A375 (cell line): Measurements from ENCODE around the gene RBL1. TPM values are rescaled to one million over a fixed set of nuclear protein-coding genes. Genes with fewer than 3 reads are reported as not detected.

Experiments used
- small RNA-seq: library from RNA; depleted of rRNA; stranded (forward); fragments of <200 nt; gene quantifications from one replicate; pipeline ENCODE3, GENCODE V24; 2014
- total RNA-seq: library from RNA; depleted of rRNA; stranded (reverse); fragments of >200 nt; shearing (Covaris generic); gene quantifications from 2 replicates; pipeline ENCODE4 v1.2.3, GENCODE V29; 2014; rRNA removed

RBL1 gene
- 16.1 and 27.2 TPM in 2 replicates for total RNA-seq

GRCh38 chr20:37095599-37096414, at the start of gene RBL1:
Gene RBL1 (minus strand): TSS chr20:37095997. CDS start chr20:37095928, 69 bp downstream.

GRCh38 chr20:36951198-36951978, 144.4 kb downstream of the RBL1 start, which contains the start of gene SAMHD1:
Gene SAMHD1 (minus strand): TSS chr20:36951708. CDS start chr20:36951643, 65 bp downstream.

Small RNA genes within 50 kb of the gene (small RNA-seq; reads per million reads assigned to genes)
- gene RPS3AP3: not detected

Other genes with a start within 250 kb of the RBL1 start
- gene TLDC2, start 219.9 kb downstream of the RBL1 start, total RNA-seq: not detected in 2 replicates
- gene SAMHD1, start 144.3 kb downstream of the RBL1 start, total RNA-seq: 10.6 and 11.9 TPM in 2 replicates
- 195 and 217 TPM in 2 replicates for gene RPN2, start 83.3 kb upstream of the RBL1 start, total RNA-seq
- 0.08 and 2.8 TPM in 2 replicates for gene MROH8, start 83.6 kb upstream of the RBL1 start, total RNA-seq
- gene GHRH, start 165.8 kb upstream of the RBL1 start, total RNA-seq: not detected in 2 replicates
- 20.7 and 24.5 TPM in 2 replicates for gene MANBAL, start 193.7 kb upstream of the RBL1 start, total RNA-seq